BLaER1 treated with 17β-estradiol and CSF1 and Interleukin-3, amounts not matched to agents 10 nM and 100 nM (cell line): ENCODE results near the gene SP3.

ENCODE experiments used
- H3K27ac ChIP-seq, 11 experiments: shearing (Covaris generic); formaldehyde crosslinking; 2 replicates each; pipeline ENCODE4 v1.8.1; 2022
- H3K27me3 ChIP-seq, 11 experiments: shearing (Covaris generic); formaldehyde crosslinking; 2 replicates each; pipeline ENCODE4 v1.8.1; 2022
- H3K36me3 ChIP-seq, 11 experiments: shearing (Covaris generic); formaldehyde crosslinking; 2 replicates each; pipeline ENCODE4 v1.8.1; 2022
- H3K4me1 ChIP-seq, 10 experiments: shearing (Covaris generic); formaldehyde crosslinking; 2 replicates each; pipeline ENCODE4 v1.8.1; 2022
- H3K4me2 ChIP-seq, 11 experiments: shearing (Covaris generic); formaldehyde crosslinking; 2 replicates each; pipeline ENCODE4 v1.8.1; 2022
- H3K4me3 ChIP-seq, 10 experiments: shearing (Covaris generic); formaldehyde crosslinking; 2 replicates each; pipeline ENCODE4 v1.8.1; 2022
- H3K9ac ChIP-seq, 11 experiments: shearing (Covaris generic); formaldehyde crosslinking; 2 replicates each; pipeline ENCODE4 v1.8.1; 2022
- H3K9me3 ChIP-seq, 11 experiments: shearing (Covaris generic); formaldehyde crosslinking; replicated peaks in 1 of 11; 2 replicates each; pipeline ENCODE4 v1.8.1; 2022
- H4K20me1 ChIP-seq, 11 experiments: shearing (Covaris generic); formaldehyde crosslinking; 2 replicates each; pipeline ENCODE4 v1.8.1; 2022
- Cebpa-rat ChIP-seq, 11 experiments: shearing (Covaris generic); IDR thresholded peaks; 2 replicates each; pipeline ENCODE4 v1.8.1; 2022

SP3 gene

GRCh38 chr2:173990970-173991819 lies 26.0 kb upstream of the SP3 start:
- no peak overlapping the region for H3K4me3 ChIP-seq
- peaks cover 12 to 43% (median 20%) of the 10 kb centered on the region in 10 experiments for H3K4me1 ChIP-seq
- peak overlapping the region in 5 of 11 experiments; percentile 13 to 30 (median 23); a peak in 6 of 22 replicates for H3K4me2 ChIP-seq

GRCh38 chr2:173990245-173990644 lies 25.1 kb upstream of the SP3 start:
- Histone ChIP-seq H3K27ac (no peak overlapping the region), H3K9me3 (peaks cover 0 to 6% (median 0%) of the 10 kb centered on the region in 11 experiments; a peak in 1 of 22 replicates), H3K4me3 (no peak overlapping the region), H3K36me3 (no peaks in the 10 kb centered on the region), H4K20me1 (no peaks in the 10 kb centered on the region), H3K4me2 (peak overlapping the region in 9 of 11 experiments; percentile 16 to 38 (median 25); a peak in 17 of 22 replicates), H3K9ac (no peak overlapping the region), H3K4me1 (peaks cover 12 to 35% (median 21%) of the 10 kb centered on the region in 10 experiments), H3K27me3 (no peaks in the 10 kb centered on the region)
- no peak for TF ChIP-seq Cebpa-rat (IDR thresholded peaks at IDR 0.05)

More at GRCh38 chr2:173990970-173991819, 26.0 kb upstream of the SP3 start:
- TF ChIP-seq Cebpa-rat (IDR thresholded peaks at IDR 0.05): no peak
- Histone ChIP-seq H3K27me3 (no peaks in the 10 kb centered on the region), H3K9ac (no peak overlapping the region), H4K20me1 (no peaks in the 10 kb centered on the region), H3K36me3 (no peaks in the 10 kb centered on the region), H3K27ac (0 out of 22 replicates have a peak overlapping the region, but pooled peaks of 1 of the 11 experiments have one; percentile 2), H3K9me3 (peaks cover 0 to 6% (median 0%) of the 10 kb centered on the region in 11 experiments; a peak in 1 of 22 replicates)

GRCh38 chr2:173989884-173990215 lies 24.7 kb upstream of the SP3 start:
- Histone ChIP-seq H3K27me3 (no peaks in the 10 kb centered on the region), H3K4me2 (peak overlapping the region in 9 of 11 experiments; percentile 19 to 41 (median 28); a peak in 16 of 22 replicates), H3K9ac (no peak overlapping the region), H3K4me3 (no peak overlapping the region), H4K20me1 (no peaks in the 10 kb centered on the region), H3K4me1 (peaks cover 12 to 35% (median 21%) of the 10 kb centered on the region in 10 experiments), H3K36me3 (no peaks in the 10 kb centered on the region), H3K27ac (no peak overlapping the region), H3K9me3 (peaks cover 0 to 5% (median 0%) of the 10 kb centered on the region in 11 experiments; a peak in 1 of 22 replicates)
- no peak for TF ChIP-seq Cebpa-rat (IDR thresholded peaks at IDR 0.05)

GRCh38 chr2:173989160-173989883 lies 24.1 kb upstream of the SP3 start:
- H3K27ac ChIP-seq: no peak overlapping the region
- no peak for TF ChIP-seq Cebpa-rat (IDR thresholded peaks at IDR 0.05)
- H3K9me3 ChIP-seq: no peaks in the 10 kb centered on the region; a peak in 1 of 22 replicates
- no peaks in the 10 kb centered on the region for H3K27me3 ChIP-seq
- no peaks in the 10 kb centered on the region for H4K20me1 ChIP-seq
- peak overlapping the region in 9 of 11 experiments; percentile 19 to 41 (median 28); a peak in 16 of 22 replicates for H3K4me2 ChIP-seq
- H3K9ac ChIP-seq: no peak overlapping the region
- peaks cover 12 to 35% (median 21%) of the 10 kb centered on the region in 10 experiments for H3K4me1 ChIP-seq
- no peaks in the 10 kb centered on the region for H3K36me3 ChIP-seq
- no peak overlapping the region for H3K4me3 ChIP-seq

- Histone ChIP-seq H3K4me2 (peak overlapping the region in 5 of 11 experiments; percentile 11 to 39 (median 24); a peak in 9 of 22 replicates), H3K27me3 (no peaks in the 10 kb centered on the region)
- no peak for TF ChIP-seq Cebpa-rat (IDR thresholded peaks at IDR 0.05)
Measured at GRCh38 chr2:173986805-173987204, 21.6 kb upstream of the SP3 start.

GRCh38 chr2:173985605-173985992 lies 20.4 kb upstream of the SP3 start:
- no peaks in the 10 kb centered on the region for H3K9me3 ChIP-seq
- H3K4me3 ChIP-seq: no peak overlapping the region
- H3K9ac ChIP-seq: no peak overlapping the region
- peaks cover 12 to 36% (median 25%) of the 10 kb centered on the region in 10 experiments for H3K4me1 ChIP-seq
- H3K27me3 ChIP-seq: no peaks in the 10 kb centered on the region
- no peak overlapping the region for H3K4me2 ChIP-seq
- TF ChIP-seq Cebpa-rat (IDR thresholded peaks at IDR 0.05): no peak
- H4K20me1 ChIP-seq: no peaks in the 10 kb centered on the region
- no peaks in the 10 kb centered on the region for H3K36me3 ChIP-seq
- H3K27ac ChIP-seq: no peak overlapping the region

More at GRCh38 chr2:173986805-173987204, 21.6 kb upstream of the SP3 start:
- Histone ChIP-seq H4K20me1 (no peaks in the 10 kb centered on the region), H3K36me3 (no peaks in the 10 kb centered on the region), H3K9me3 (no peaks in the 10 kb centered on the region), H3K27ac (no peak overlapping the region), H3K4me1 (peaks cover 12 to 36% (median 30%) of the 10 kb centered on the region in 10 experiments), H3K4me3 (no peak overlapping the region), H3K9ac (no peak overlapping the region)

GRCh38 chr2:173984866-173985604 lies 19.9 kb upstream of the SP3 start:
- Histone ChIP-seq H3K9ac (no peak overlapping the region), H3K4me1 (peaks cover 12 to 31% (median 19%) of the 10 kb centered on the region in 10 experiments), H3K27ac (no peak overlapping the region), H3K4me3 (no peak overlapping the region), H3K36me3 (no peaks in the 10 kb centered on the region), H4K20me1 (no peaks in the 10 kb centered on the region), H3K4me2 (no peak overlapping the region), H3K27me3 (no peaks in the 10 kb centered on the region), H3K9me3 (no peaks in the 10 kb centered on the region)
- TF ChIP-seq Cebpa-rat (IDR thresholded peaks at IDR 0.05): no peak

GRCh38 chr2:173983391-173983871 lies 18.3 kb upstream of the SP3 start:
- Histone ChIP-seq H3K27ac (no peak overlapping the region), H3K9ac (no peak overlapping the region), H3K4me2 (peak overlapping the region in 1 of 11 experiments; percentile 57; a peak in 1 of 22 replicates), H3K36me3 (no peaks in the 10 kb centered on the region), H4K20me1 (no peaks in the 10 kb centered on the region), H3K27me3 (no peaks in the 10 kb centered on the region), H3K9me3 (no peaks in the 10 kb centered on the region), H3K4me1 (peaks cover 6 to 23% (median 11%) of the 10 kb centered on the region in 10 experiments; a peak in 19 of 20 replicates), H3K4me3 (no peak overlapping the region)
- no peak for TF ChIP-seq Cebpa-rat (IDR thresholded peaks at IDR 0.05)
